Gastroesophageal sphincter (tissue), 4 donors: ENCODE data around the gene CCDC9. TPM values are rescaled to one million over a fixed set of nuclear protein-coding genes. Genes with fewer than 3 reads are reported as not detected.
A peak's percentile ranks its signal among the peaks of the same experiment; 100 is the strongest.
"Not testable (repeated sequence)": the region's sequence is repeated elsewhere in the genome, so short reads cannot be mapped to it uniquely, and the experiment has no call there.

Experiments
- ATAC-seq: fragments of 150-250 bp; one replicate; pipeline ENCODE4 v1.9.1; 2016; ENCODE audit warnings: mild to moderate bottlenecking, moderate library complexity
- H3K27ac ChIP-seq, 4 donors: fragments of 200-600 bp; sonication (generic) in 3 of 4; 1 replicate in 3 of 4; 2 replicates in 1 of 4; pipeline ENCODE4 v1.5.1; 2016 to 2019
- H3K27me3 ChIP-seq: fragments of 200-600 bp; sonication (generic); one replicate; pipeline ENCODE4 v1.5.1; 2019
- H3K36me3 ChIP-seq, 2 donors: fragments of 200-600 bp; sonication (generic); one replicate each; pipeline ENCODE4 v1.5.1; 2019; ENCODE audit warnings: control low read depth in 1 of 2
- H3K4me1 ChIP-seq, 3 donors: fragments of 200-600 bp; sonication (generic); 1 replicate in 2 of 3; 2 replicates in 1 of 3; pipeline ENCODE4 v1.5.1; 2016 to 2019; ENCODE audit warnings: control low read depth in 2 of 3
- H3K4me3 ChIP-seq, 2 donors: fragments of 200-600 bp; sonication (generic); one replicate each; pipeline ENCODE4 v1.5.1; 2019; ENCODE audit warnings: mild to moderate bottlenecking in 1 of 2, moderate library complexity in 1 of 2
- H3K9me3 ChIP-seq, 3 donors: fragments of 200-600 bp; sonication (generic); one replicate each; pipeline ENCODE4 v1.5.1; 2017 to 2019; ENCODE audit warnings: control low read depth in 2 of 3
- EP300 ChIP-seq: sonication (generic); formaldehyde crosslinking; IDR thresholded peaks from one replicate; pipeline ENCODE4 v1.6.1; 2017; ENCODE audit warnings: antibody characterized with exemption, mild to moderate bottlenecking
- POLR2A ChIP-seq, 2 donors: fragments of 450-650 bp; IDR thresholded peaks; one replicate each; pipeline ENCODE4 v1.6.1; 2017; ENCODE audit warnings: antibody characterized with exemption in 2 of 2, mild to moderate bottlenecking in 2 of 2, moderate library complexity in 1 of 2
- POLR2AphosphoS5 ChIP-seq: sonication (generic); formaldehyde crosslinking; IDR thresholded peaks from one replicate; pipeline ENCODE4 v1.6.1; 2017; ENCODE audit warnings: antibody characterized with exemption
- WGBS, 2 donors: methylation state at CpG; one replicate each; pipeline ENCODE4 v1.1.5; 2018; ENCODE audit warnings: low coverage in 1 of 2; 5-methylcytosine and 5-hydroxymethylcytosine counted together
- total RNA-seq, 4 donors: library from RNA; depleted of rRNA; stranded (reverse); fragments of >200 nt; gene quantifications; one replicate each; pipeline ENCODE4 v1.1.0, GENCODE V29; 2016
- TF ChIP-seq, protein P1 (sequence below), 4 experiments: fragments of 200-600 bp in 2 of 4; fragments of 450-650 bp in 2 of 4; sonication (generic) in 1 of 4; IDR thresholded peaks; one replicate each; pipeline ENCODE4 v1.5.1; 2017 to 2019; ENCODE audit warnings: antibody characterized with exemption in 4 of 4, mild to moderate bottlenecking in 2 of 4, moderate library complexity in 2 of 4

The CCDC9 gene
- total RNA-seq, 4 donors from 2014 or later, result 17.3 to 36.9 (median 28.5) TPM

DNA sequence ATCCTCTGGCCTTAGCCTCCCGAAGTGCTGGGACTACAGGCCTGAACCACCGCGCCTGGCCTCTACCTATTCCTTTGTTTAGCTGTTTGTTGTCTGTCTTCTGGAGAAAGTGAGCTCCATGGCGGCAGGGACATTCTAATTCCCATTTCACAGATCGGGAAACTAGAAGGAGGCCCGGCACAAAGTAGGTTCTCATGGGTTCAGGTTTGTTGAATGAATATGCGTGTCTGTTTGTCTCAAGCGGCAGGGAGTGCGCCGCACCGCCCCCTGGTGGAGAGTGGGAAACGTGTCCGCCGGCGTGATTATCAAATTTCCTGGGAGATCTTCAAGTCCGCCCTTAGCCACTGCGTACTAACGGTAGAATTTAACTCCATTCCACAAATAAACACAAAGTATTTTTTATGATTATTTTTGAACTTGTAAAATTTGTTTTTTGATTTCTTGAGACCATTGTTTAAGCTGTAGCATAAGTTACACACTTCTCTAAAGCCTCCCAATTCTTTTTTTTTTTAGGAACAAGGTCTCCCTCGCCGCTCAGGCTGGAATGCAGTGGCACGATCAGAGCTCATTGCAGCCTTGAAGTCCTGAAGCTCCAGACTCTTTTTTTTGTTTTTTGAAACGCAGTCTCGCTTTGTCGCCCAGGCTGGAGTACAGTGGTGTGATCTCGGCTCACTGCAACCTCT, 8.9 kb upstream of the CCDC9 start:
- TF ChIP-seq POLR2AphosphoS5, result no peak
- TF ChIP-seq, protein P1, sequence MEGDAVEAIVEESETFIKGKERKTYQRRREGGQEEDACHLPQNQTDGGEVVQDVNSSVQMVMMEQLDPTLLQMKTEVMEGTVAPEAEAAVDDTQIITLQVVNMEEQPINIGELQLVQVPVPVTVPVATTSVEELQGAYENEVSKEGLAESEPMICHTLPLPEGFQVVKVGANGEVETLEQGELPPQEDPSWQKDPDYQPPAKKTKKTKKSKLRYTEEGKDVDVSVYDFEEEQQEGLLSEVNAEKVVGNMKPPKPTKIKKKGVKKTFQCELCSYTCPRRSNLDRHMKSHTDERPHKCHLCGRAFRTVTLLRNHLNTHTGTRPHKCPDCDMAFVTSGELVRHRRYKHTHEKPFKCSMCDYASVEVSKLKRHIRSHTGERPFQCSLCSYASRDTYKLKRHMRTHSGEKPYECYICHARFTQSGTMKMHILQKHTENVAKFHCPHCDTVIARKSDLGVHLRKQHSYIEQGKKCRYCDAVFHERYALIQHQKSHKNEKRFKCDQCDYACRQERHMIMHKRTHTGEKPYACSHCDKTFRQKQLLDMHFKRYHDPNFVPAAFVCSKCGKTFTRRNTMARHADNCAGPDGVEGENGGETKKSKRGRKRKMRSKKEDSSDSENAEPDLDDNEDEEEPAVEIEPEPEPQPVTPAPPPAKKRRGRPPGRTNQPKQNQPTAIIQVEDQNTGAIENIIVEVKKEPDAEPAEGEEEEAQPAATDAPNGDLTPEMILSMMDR (IDR thresholded peaks at IDR 0.05), result peak in 3 of 4 experiments; percentile 91 to 93 (median 91)
- TF ChIP-seq POLR2A (IDR thresholded peaks at IDR 0.05), result no peak
- whole genome bisulfite sequencing, 2 donors, result 34 to 65% methylated on average over 10 to 18 of the region's 25 CpGs
- H3K36me3 ChIP-seq, result no peaks in the 10 kb centered on the region
- no peak for ATAC-seq
- peaks cover 0 to 31% (median 10%) of the 10 kb centered on the region in 3 donors for H3K4me1 ChIP-seq
- H3K4me3 ChIP-seq, result no peak overlapping the region
- H3K27ac ChIP-seq, result peak overlapping the region in 1 of 4 donors; percentile 4
- no peaks in the 10 kb centered on the region for H3K27me3 ChIP-seq
- H3K9me3 ChIP-seq, result no peaks in the 10 kb centered on the region

DNA sequence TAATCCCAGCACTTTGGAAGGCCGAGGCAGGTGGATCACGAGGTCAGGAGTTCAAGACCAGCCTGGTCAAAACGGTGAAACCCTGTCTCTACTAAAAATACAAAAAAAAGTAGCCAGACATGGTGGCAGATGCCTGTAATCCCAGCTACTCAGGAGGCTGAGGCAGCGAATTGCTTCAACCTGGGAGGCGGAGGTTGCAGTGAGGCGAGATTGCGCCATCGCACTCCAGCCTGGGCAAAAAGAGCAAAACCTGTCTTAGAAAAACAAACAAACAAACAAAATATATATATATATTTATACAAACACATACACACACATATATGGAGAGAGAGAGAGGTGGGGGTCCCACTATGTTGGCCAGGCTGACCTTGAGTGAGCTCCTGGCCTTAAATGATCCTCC, 3.3 kb upstream of the CCDC9 start:
- ATAC-seq, H3K27me3 ChIP-seq, H3K9me3 ChIP-seq, H3K4me3 ChIP-seq, H3K36me3 ChIP-seq, H3K27ac ChIP-seq: not testable (repeated sequence)
- peaks cover under 1 to 19% (median 3%) of the 10 kb centered on the region in 3 donors for H3K4me1 ChIP-seq
- 75 to 77% methylated on average over 2 to 8 of the region's 8 CpGs for WGBS, 2 donors

DNA sequence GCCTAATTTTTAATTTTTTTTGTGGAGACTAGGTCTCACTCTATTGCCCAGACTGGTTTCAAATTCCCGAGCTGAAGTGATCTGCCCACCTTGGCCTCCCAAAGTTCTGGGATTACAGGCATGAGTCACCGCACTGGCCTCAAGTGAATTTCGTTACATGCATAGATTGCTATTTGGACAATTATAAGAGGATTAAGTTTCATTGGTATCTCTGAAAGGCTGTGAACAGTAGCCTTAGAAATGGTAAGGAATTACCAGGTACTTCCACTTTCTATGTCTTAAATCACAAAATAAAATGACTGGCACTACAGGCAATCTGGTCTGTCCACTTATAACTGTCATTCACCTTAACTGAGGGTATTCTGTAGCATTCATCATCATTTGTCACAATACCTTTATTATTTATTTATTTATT, 2.9 kb upstream of the CCDC9 start:
- Histone ChIP-seq H3K4me1 (peaks cover 3 to 23% (median 7%) of the 10 kb centered on the region in 3 donors), H3K4me3 (no peak overlapping the region), H3K36me3 (peaks cover 0 to 3% of the 10 kb centered on the region in 2 donors), H3K27ac (peak overlapping the region in 1 of 4 donors; percentile 9), H3K27me3 (no peaks in the 10 kb centered on the region), H3K9me3 (no peaks in the 10 kb centered on the region)
- ATAC-seq, result no peak
- no peak for TF ChIP-seq EP300
- TF ChIP-seq POLR2AphosphoS5, result no peak
- no peak for TF ChIP-seq POLR2A (IDR thresholded peaks at IDR 0.05)
- TF ChIP-seq, protein P1 (IDR thresholded peaks at IDR 0.05), result no peak
- whole genome bisulfite sequencing, 2 donors, result 20 to 83% methylated on average over 2 of the region's 3 CpGs

DNA sequence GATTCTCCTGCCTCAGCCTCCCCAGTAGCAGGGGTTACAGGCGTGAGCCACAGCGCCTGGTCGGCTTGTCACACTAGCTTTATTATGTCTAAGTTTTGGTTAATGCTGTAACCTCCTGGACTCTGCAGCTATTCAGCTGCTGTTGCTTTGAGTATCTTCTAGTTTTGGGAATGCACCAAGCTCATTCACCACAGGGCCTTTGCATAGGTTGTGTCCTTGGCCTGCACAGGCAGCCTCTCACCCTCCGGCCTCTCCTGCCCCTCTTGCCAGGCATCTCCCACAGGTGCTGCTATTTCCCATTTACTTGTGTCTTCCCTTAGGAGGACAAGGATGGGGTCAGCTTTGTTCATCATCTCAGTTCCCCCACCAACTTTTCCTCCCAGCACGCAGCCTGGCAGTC, 2.4 kb upstream of the CCDC9 start:
- H3K9me3 ChIP-seq, result no peaks in the 10 kb centered on the region
- H3K4me1 ChIP-seq, result peaks cover 3 to 28% (median 12%) of the 10 kb centered on the region in 3 donors
- H3K36me3 ChIP-seq, result peaks cover 0 to 8% of the 10 kb centered on the region in 2 donors
- TF ChIP-seq, protein P1 (IDR thresholded peaks at IDR 0.05), result no peak
- TF ChIP-seq POLR2AphosphoS5, result no peak
- no peak for TF ChIP-seq POLR2A (IDR thresholded peaks at IDR 0.05)
- no peak for TF ChIP-seq EP300
- 86 to 94% methylated on average over 3 to 4 of the region's 5 CpGs for WGBS, 2 donors
- no peaks in the 10 kb centered on the region for H3K27me3 ChIP-seq
- peak overlapping the region in 1 of 4 donors; percentile 9 for H3K27ac ChIP-seq
- ATAC-seq, result no peak
- H3K4me3 ChIP-seq, result no peak overlapping the region

DNA sequence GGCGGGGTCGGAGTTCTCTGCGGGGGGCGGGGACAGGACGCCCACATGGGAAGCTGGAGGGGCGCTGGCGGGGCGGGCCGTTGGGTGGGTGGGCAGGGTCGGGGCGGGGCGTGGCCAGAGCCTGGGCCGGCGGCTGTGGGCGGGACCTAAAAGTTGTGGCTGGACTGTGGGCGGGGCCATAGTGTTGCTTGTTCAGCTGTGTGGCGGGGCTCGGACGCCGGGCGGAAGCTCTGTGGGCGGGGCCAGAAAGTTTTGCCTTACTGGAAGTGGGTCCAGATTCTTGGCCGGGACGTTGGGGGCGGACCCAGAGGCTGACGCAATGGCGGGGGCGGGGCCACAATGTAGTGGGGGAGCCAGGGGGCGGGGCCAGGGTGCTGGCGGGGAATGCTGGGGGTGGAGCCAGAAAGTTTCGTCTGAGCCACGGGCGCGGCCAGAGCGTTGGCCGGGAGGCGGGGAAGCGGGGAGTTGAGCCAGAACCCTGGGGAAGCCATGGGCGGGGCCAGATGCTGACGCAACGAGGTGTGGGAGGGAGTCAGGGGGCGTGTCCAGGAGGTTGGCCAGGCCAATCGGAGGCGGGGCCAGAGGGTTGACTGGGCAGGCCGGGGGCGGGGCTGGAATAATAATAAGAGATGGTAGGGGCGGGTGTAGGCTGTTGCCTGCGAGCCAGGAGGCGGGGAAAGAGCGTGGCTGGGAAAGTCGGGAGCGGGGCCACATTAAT, 527 bp downstream of the CCDC9 start:
- 0% methylated on average over 1 to 5 of the region's 52 CpGs for WGBS, 2 donors
- Histone ChIP-seq H3K27ac (peak overlapping the region; percentile 67 to 99 (median 90)), H3K27me3 (no peaks in the 10 kb centered on the region), H3K4me3 (peak overlapping the region; percentile 37 to 61), H3K4me1 (peaks cover 3 to 47% (median 16%) of the 10 kb centered on the region in 3 donors), H3K9me3 (no peaks in the 10 kb centered on the region), H3K36me3 (peaks cover 0 to 37% of the 10 kb centered on the region in 2 donors)
- ATAC-seq, result peak; percentile 86
- no peak for TF ChIP-seq EP300
- TF ChIP-seq, protein P1 (IDR thresholded peaks at IDR 0.05), result no peak
- no peak for TF ChIP-seq POLR2A (IDR thresholded peaks at IDR 0.05)
- no peak for TF ChIP-seq POLR2AphosphoS5
